A549 (cell line): ENCODE results near the gene ADAMTS12. TPM values are rescaled to one million over a fixed set of nuclear protein-coding genes. Genes with fewer than 3 reads are reported as not detected.
"Not testable (repeated sequence)": the region's sequence is repeated elsewhere in the genome, so short reads cannot be mapped to it uniquely, and the experiment has no call there.

Experiments used
- ATAC-seq, 2 experiments: fragments of 200-7000 bp in 1 of 2; fragments of >200 bp in 1 of 2; cut with Nextera tagmentation in 1 of 2; cut with Tn5 transposase in 1 of 2; 3 replicates each; pipeline versions ENCODE4 v1.8.0 to v1.9.1; 2018 to 2020; ENCODE audit warnings: mild to moderate bottlenecking in 1 of 2, moderate library complexity in 1 of 2
- CTCF ChIA-PET: fragments of 300-600 bp; sonication (Branson Sonifier 250); formaldehyde crosslinking; extraction: SDS; loops from one replicate; lab custom pipeline; 2021; ENCODE audit warnings: antibody characterized with exemption, inconsistent platforms; lab: Yijun Ruan, JAX
- POLR2A ChIA-PET: fragments of 350-600 bp; formaldehyde crosslinking; extraction: SDS; loops from one replicate; lab custom pipeline; 2021; ENCODE audit warnings: antibody characterized with exemption, inconsistent platforms; lab: Yijun Ruan, JAX
- DNase-seq, 2 experiments: peaks; one replicate each; pipeline versions ENCODE4 v3.0.0 to v3.0.0-alpha.2; 2011 to 2016; ENCODE audit warnings: low read depth in 1 of 2, low spot score in 1 of 2
- FAIRE-seq: peaks from 2 replicates; lab custom pipeline; 2011; peaks lifted over from hg19 to GRCh38; lab: Jason Lieb, UNC
- H3K27ac ChIP-seq, 2 experiments: fragments of >200 bp; sonication (Bioruptor Twin); formaldehyde crosslinking; 3 replicates each; pipeline ENCODE4 v1.5.1; 2016 to 2017
- H3K4me1 ChIP-seq: fragments of >200 bp; sonication (Bioruptor Twin); formaldehyde crosslinking; 3 replicates; pipeline ENCODE4 v1.6.1; 2016
- H3K4me2 ChIP-seq: fragments of >200 bp; sonication (Bioruptor Twin); formaldehyde crosslinking; 3 replicates; pipeline ENCODE4 v1.6.1; 2016
- H3K4me3 ChIP-seq: fragments of >200 bp; sonication (Bioruptor Twin); formaldehyde crosslinking; 3 replicates; pipeline ENCODE4 v1.5.1; 2016
- H3K9me3 ChIP-seq: fragments of >200 bp; sonication (Bioruptor Twin); formaldehyde crosslinking; 3 replicates; pipeline ENCODE4 v1.6.1; 2016
- BCL3 ChIP-seq: fragments of >200 bp; sonication (Bioruptor Twin); formaldehyde crosslinking; IDR thresholded peaks from 3 replicates; pipeline ENCODE4 v1.6.1; 2016
- BHLHE40 ChIP-seq: IDR thresholded peaks from 2 replicates; pipeline ENCODE4 v1.6.1; 2012; ENCODE audit warnings: low read depth, low read length, inconsistent platforms
- FOXS1 ChIP-seq: fragments of 250-450 bp; sonication (Bioruptor Pico); IDR thresholded peaks from 2 replicates; pipeline ENCODE4 v1.5.0; 2020; ENCODE audit warnings: mild to moderate bottlenecking, moderate library complexity
- HEYL ChIP-seq: fragments of 250-450 bp; sonication (Bioruptor Pico); IDR thresholded peaks from 2 replicates; pipeline ENCODE4 v1.8.0; 2021; ENCODE audit warnings: mild to moderate bottlenecking, moderate library complexity
- HMGXB4 ChIP-seq: fragments of 250-450 bp; sonication (Bioruptor Pico); IDR thresholded peaks from 2 replicates; pipeline ENCODE4 v1.5.0; 2021; ENCODE audit warnings: mild to moderate bottlenecking, moderate library complexity, borderline replicate concordance
- HOXA7 ChIP-seq: fragments of 250-450 bp; sonication (Bioruptor Pico); IDR thresholded peaks from 2 replicates; pipeline ENCODE4 v1.5.0; 2020; ENCODE audit warnings: mild to moderate bottlenecking, moderate library complexity
- HOXB5 ChIP-seq: fragments of 250-450 bp; sonication (Bioruptor Pico); IDR thresholded peaks from 2 replicates; pipeline ENCODE4 v1.5.0; 2020; ENCODE audit warnings: mild to moderate bottlenecking, moderate library complexity
- JUN ChIP-seq, 2 experiments: fragments of >200 bp; sonication (Bioruptor Twin); formaldehyde crosslinking; IDR thresholded peaks; 2 replicates in 1 of 2; 3 replicates in 1 of 2; pipeline ENCODE4 v1.6.1; 2016 to 2017
- KDM1A ChIP-seq: fragments of 200-600 bp; sonication (generic); IDR thresholded peaks from 2 replicates; pipeline ENCODE4 v1.6.1; 2016; ENCODE audit warnings: low read depth, mild to moderate bottlenecking
- MAFK ChIP-seq: fragments of 450-650 bp; IDR thresholded peaks from 2 replicates; pipeline ENCODE4 v1.6.1; 2014; ENCODE audit not compliant: partially characterized antibody
- MAX ChIP-seq: IDR thresholded peaks from 2 replicates; pipeline ENCODE4 v1.6.1; 2012
- NR3C1 ChIP-seq: fragments of >200 bp; sonication (Bioruptor Twin); formaldehyde crosslinking; IDR thresholded peaks from 3 replicates; pipeline ENCODE4 v1.6.1; 2017
- POLR2AphosphoS2 ChIP-seq: conservative IDR thresholded peaks from 2 replicates; pipeline ENCODE4 v1.6.1; 2012; ENCODE audit warnings: low read length, improper control_type of control experiment, inconsistent platforms
- RARB ChIP-seq: fragments of 250-450 bp; sonication (Bioruptor Pico); IDR thresholded peaks from 2 replicates; pipeline ENCODE4 v1.8.0; 2021; ENCODE audit warnings: mild to moderate bottlenecking, moderate library complexity
- REST ChIP-seq: fragments of 200-600 bp; sonication (generic); IDR thresholded peaks from 2 replicates; pipeline ENCODE4 v1.6.1; 2016; ENCODE audit warnings: antibody characterized with exemption, mild to moderate bottlenecking, moderate library complexity
- RFX5 ChIP-seq: fragments of 450-650 bp; IDR thresholded peaks from 2 replicates; pipeline ENCODE4 v1.7.1; 2014; ENCODE audit warnings: antibody characterized with exemption, mild to moderate bottlenecking, moderate library complexity
- SMC3 ChIP-seq: fragments of >200 bp; sonication (Bioruptor Twin); formaldehyde crosslinking; IDR thresholded peaks from 3 replicates; pipeline ENCODE4 v1.6.1; 2018; ENCODE audit warnings: inconsistent platforms
- TP53 ChIP-seq: fragments of 250-450 bp; sonication (Bioruptor Pico); IDR thresholded peaks from 2 replicates; pipeline ENCODE4 v1.5.0; 2021; ENCODE audit warnings: mild to moderate bottlenecking, moderate library complexity
- USF2 ChIP-seq: fragments of 450-650 bp; IDR thresholded peaks from 2 replicates; pipeline ENCODE4 v1.6.1; 2014; ENCODE audit warnings: antibody characterized with exemption
- WGBS: methylation state at CpG from one replicate; pipeline ENCODE4 v1.1.6; 2017; ENCODE audit errors: missing lambda C conversion rate; 5-methylcytosine and 5-hydroxymethylcytosine counted together
- polyA plus RNA-seq, 4 experiments: library from polyadenylated mRNA; depleted of rRNA in 3 of 4; stranded (reverse); fragments of >200 nt; fragmentation: RNase III in 1 of 4; extraction: RNeasy Plus Mini Kit Qiagen cat#74134 plus additional on column Dnase treatment in 1 of 4; gene quantifications; 2 replicates in 3 of 4; 3 replicates in 1 of 4; pipeline ENCODE4 v1.2.3, GENCODE V29; 2011 to 2017

ADAMTS12 gene
- polyA plus RNA-seq, 2 of the 4 experiments (the other 2 are of a cell fraction) = 4.8 to 6.8 TPM

- no peak for TF ChIP-seq SMC3
- no peak for TF ChIP-seq JUN (IDR thresholded peaks at IDR 0.05)
- no peak for TF ChIP-seq POLR2AphosphoS2
- TF ChIP-seq FOXS1 (CRISPR knock-in tag) = no peak
- TF ChIP-seq TP53 = no peak
- no peak for TF ChIP-seq MAFK
- TF ChIP-seq KDM1A = no peak
- no peak for TF ChIP-seq BHLHE40
- no peak for TF ChIP-seq USF2
- TF ChIP-seq BCL3 = no peak
- no peak for TF ChIP-seq HOXB5 (CRISPR knock-in tag)
- TF ChIP-seq HMGXB4 = no peak
- no peak for TF ChIP-seq RFX5
- no peak for TF ChIP-seq NR3C1
- TF ChIP-seq HEYL (CRISPR knock-in tag) = no peak
- TF ChIP-seq MAX = no peak
- TF ChIP-seq HOXA7 (CRISPR knock-in tag) = no peak
- TF ChIP-seq RARB (CRISPR knock-in tag) = no peak
- TF ChIP-seq REST = no peak
- TF ChIP-seq, all 56 proteins: peak for 0
- no peaks in the 10 kb centered on the region for H3K9me3 ChIP-seq
- ATAC-seq (no peak), DNase-seq (no peak), FAIRE-seq (no peak)
- no peak overlapping the region for H3K4me3 ChIP-seq
- H3K27ac ChIP-seq = no peak overlapping the region
- 25% methylated on average over 1 of the region's 1 CpG for WGBS
- ChIA-PET CTCF (interaction anchor here (1.0 to 4.0 kb wide), 3 partner anchors 14 to 92 kb away, joined by 3 to 14 read pairs (median 3); no protein-coding TSS in a partner anchor), POLR2A (no interaction called here)
- no peak overlapping the region for H3K4me2 ChIP-seq
- no peaks in the 10 kb centered on the region for H3K4me1 ChIP-seq
These were observed 29.2 kb upstream of the ADAMTS12 start for GRCh38 chr5:33921002-33921401.

- CTCF ChIA-PET, H3K9me3 ChIP-seq, H3K4me1 ChIP-seq, ATAC-seq, H3K4me3 ChIP-seq, H3K4me2 ChIP-seq, POLR2A ChIA-PET, FAIRE-seq, H3K27ac ChIP-seq, DNase-seq: not testable (repeated sequence)
- 28% methylated on average over 3 of the region's 3 CpGs for WGBS
These were observed 23.1 kb upstream of the ADAMTS12 start for GRCh38 chr5:33914844-33915243.

GRCh38 chr5:33906248-33906647 is 14.5 kb upstream of the ADAMTS12 start:
- DNase-seq, CTCF ChIA-PET, ATAC-seq, H3K4me1 ChIP-seq, H3K4me3 ChIP-seq, FAIRE-seq, POLR2A ChIA-PET, H3K27ac ChIP-seq, H3K4me2 ChIP-seq, H3K9me3 ChIP-seq: not testable (repeated sequence)
- WGBS = 26% methylated on average over 7 of the region's 7 CpGs
